ENCODE data around the gene FRMD5. TPM values are rescaled to one million over a fixed set of nuclear protein-coding genes. Genes with fewer than 3 reads are reported as not detected.

The FRMD5 gene
- polyA plus RNA-seq, 1 donor (not counting 4 experiments of a cell fraction or from before 2014, with no cell fraction given), result 7.3 TPM

- Histone ChIP-seq H3K4me1 (ENCODE audit: control insufficient read depth, extremely low read depth, insufficient read depth, low read length) (no peaks in the 10 kb centered on the region), H2AFZ (ENCODE audit: control insufficient read depth, low read length) (no peak overlapping the region), H3K27ac (ENCODE audit: control insufficient read depth, insufficient read depth, low read length) (no peak overlapping the region), H3K4me2 (ENCODE audit: control insufficient read depth, extremely low read depth, insufficient read depth, low read depth, low read length) (no peak overlapping the region), H4K20me1 (ENCODE audit: control insufficient read depth, extremely low read depth, insufficient read depth, low read length) (no peaks in the 10 kb centered on the region), H3K4me3 (ENCODE audit: control insufficient read depth in 2 of 3, extremely low read depth in 1 of 3, insufficient read depth in 2 of 3, low read depth in 1 of 3, low read length in 3 of 3) (no peak overlapping the region), H3K27me3 (ENCODE audit: control insufficient read depth, extremely low read depth, insufficient read depth, low read length) (no peaks in the 10 kb centered on the region), H3K9me1 (ENCODE audit: control insufficient read depth, extremely low read depth, insufficient read depth, low read length) (no peaks in the 10 kb centered on the region), H3K9ac (ENCODE audit: control insufficient read depth, extremely low read depth, insufficient read depth, low read length) (no peak overlapping the region), H3K79me2 (ENCODE audit: control insufficient read depth, insufficient read depth, low read length) (no peaks in the 10 kb centered on the region), H3K9me3 (ENCODE audit: control insufficient read depth, low read depth, low read length) (no peaks in the 10 kb centered on the region), H3K36me3 (ENCODE audit: control insufficient read depth in 2 of 2, extremely low read depth in 1 of 2, insufficient read depth in 2 of 2, low read length in 2 of 2) (peaks cover 6 to 10% of the 10 kb centered on the region in 2 experiments)
- FAIRE-seq (no peak), DNase-seq (ENCODE audit: low read depth, low spot score) (no peak)
- no peak for TF ChIP-seq EZH2 (IDR thresholded peaks at IDR 0.05; ENCODE audit: low read length)
- no peak for TF ChIP-seq CTCF (optimal IDR thresholded peaks at IDR 0.05 in 1 of 3, IDR thresholded peaks at IDR 0.05 in 1 of 3, conservative IDR thresholded peaks at IDR 0.05 in 1 of 3; ENCODE audit: extremely low read depth in 1 of 3, insufficient read depth in 2 of 3, low read length in 3 of 3)
- dilution Hi-C loops (cut with MboI; ENCODE audit: extremely low pct_ligation_motif_present, low sequenced_read_pairs), result no loop called here
These were observed 298.5 kb downstream of the FRMD5 start for GRCh38 chr15:43896543-43896942.

GRCh38 chr15:43895586-43895985 is 299.5 kb downstream of the FRMD5 start:
- Histone ChIP-seq H3K36me3 (ENCODE audit: control insufficient read depth in 2 of 2, extremely low read depth in 1 of 2, insufficient read depth in 2 of 2, low read length in 2 of 2) (peaks cover 6 to 10% of the 10 kb centered on the region in 2 experiments), H3K4me3 (ENCODE audit: control insufficient read depth in 2 of 3, extremely low read depth in 1 of 3, insufficient read depth in 2 of 3, low read depth in 1 of 3, low read length in 3 of 3) (no peak overlapping the region), H3K79me2 (ENCODE audit: control insufficient read depth, insufficient read depth, low read length) (no peaks in the 10 kb centered on the region), H3K27ac (ENCODE audit: control insufficient read depth, insufficient read depth, low read length) (no peak overlapping the region), H3K9me3 (ENCODE audit: control insufficient read depth, low read depth, low read length) (no peaks in the 10 kb centered on the region), H3K4me1 (ENCODE audit: control insufficient read depth, extremely low read depth, insufficient read depth, low read length) (no peaks in the 10 kb centered on the region), H4K20me1 (ENCODE audit: control insufficient read depth, extremely low read depth, insufficient read depth, low read length) (no peaks in the 10 kb centered on the region), H2AFZ (ENCODE audit: control insufficient read depth, low read length) (no peak overlapping the region), H3K9ac (ENCODE audit: control insufficient read depth, extremely low read depth, insufficient read depth, low read length) (no peak overlapping the region), H3K9me1 (ENCODE audit: control insufficient read depth, extremely low read depth, insufficient read depth, low read length) (no peaks in the 10 kb centered on the region), H3K4me2 (ENCODE audit: control insufficient read depth, extremely low read depth, insufficient read depth, low read depth, low read length) (no peak overlapping the region), H3K27me3 (ENCODE audit: control insufficient read depth, extremely low read depth, insufficient read depth, low read length) (no peaks in the 10 kb centered on the region)
- DNase-seq (ENCODE audit: low read depth, low spot score), result no peak
- FAIRE-seq, result no peak
- TF ChIP-seq CTCF (optimal IDR thresholded peaks at IDR 0.05 in 1 of 3, IDR thresholded peaks at IDR 0.05 in 1 of 3, conservative IDR thresholded peaks at IDR 0.05 in 1 of 3; ENCODE audit: extremely low read depth in 1 of 3, insufficient read depth in 2 of 3, low read length in 3 of 3), result no peak
- no peak for TF ChIP-seq EZH2 (IDR thresholded peaks at IDR 0.05; ENCODE audit: low read length)
- dilution Hi-C loops (cut with MboI; ENCODE audit: extremely low pct_ligation_motif_present, low sequenced_read_pairs), result no loop called here

Measured in keratinocyte (primary cell).